ENCODE measurements around the gene KCTD3.

KCTD3 gene

GRCh38 chr1:215551806-215552205 lies 15.3 kb upstream of the KCTD3 start:
- no peak for DNase-seq (ENCODE audit: low spot score)
- TF ChIP-seq CTCF (IDR thresholded peaks at IDR 0.05; ENCODE audit: extremely low read depth, insufficient read depth, missing control alignments): no peak
- in situ Hi-C loops (cut with MboI; ENCODE audit: low pct_unique_long_range_greater_than_20kb, low sequenced_read_pairs, unreplicated experiment): no loop called here

GRCh38 chr1:215554865-215555264 lies 12.2 kb upstream of the KCTD3 start:
- in situ Hi-C loops (cut with MboI; ENCODE audit: low pct_unique_long_range_greater_than_20kb, low sequenced_read_pairs, unreplicated experiment): no loop called here
- no peak for TF ChIP-seq CTCF (IDR thresholded peaks at IDR 0.05; ENCODE audit: extremely low read depth, insufficient read depth, missing control alignments)
- no peak for DNase-seq (ENCODE audit: low spot score)

GRCh38 chr1:215555531-215555930 lies 11.6 kb upstream of the KCTD3 start:
- no peak for DNase-seq (ENCODE audit: low spot score)
- in situ Hi-C loops (cut with MboI; ENCODE audit: low pct_unique_long_range_greater_than_20kb, low sequenced_read_pairs, unreplicated experiment): no loop called here
- no peak for TF ChIP-seq CTCF (IDR thresholded peaks at IDR 0.05; ENCODE audit: extremely low read depth, insufficient read depth, missing control alignments)

- in situ Hi-C loops (cut with MboI; ENCODE audit: low pct_unique_long_range_greater_than_20kb, low sequenced_read_pairs, unreplicated experiment): no loop called here
- TF ChIP-seq CTCF (IDR thresholded peaks at IDR 0.05; ENCODE audit: extremely low read depth, insufficient read depth, missing control alignments): no peak
- no peak for DNase-seq (ENCODE audit: low spot score)
These were observed 10.1 kb upstream of the KCTD3 start for GRCh38 chr1:215556996-215557395.

- in situ Hi-C loops (cut with MboI; ENCODE audit: low pct_unique_long_range_greater_than_20kb, low sequenced_read_pairs, unreplicated experiment): no loop called here
- no peak for DNase-seq (ENCODE audit: low spot score)
- no peak for TF ChIP-seq CTCF (IDR thresholded peaks at IDR 0.05; ENCODE audit: extremely low read depth, insufficient read depth, missing control alignments)
These were observed 9.6 kb upstream of the KCTD3 start for GRCh38 chr1:215557504-215557903.

- no peak for DNase-seq (ENCODE audit: low spot score)
- in situ Hi-C loops (cut with MboI; ENCODE audit: low pct_unique_long_range_greater_than_20kb, low sequenced_read_pairs, unreplicated experiment): no loop called here
- no peak for TF ChIP-seq CTCF (IDR thresholded peaks at IDR 0.05; ENCODE audit: extremely low read depth, insufficient read depth, missing control alignments)
These were observed 9.0 kb upstream of the KCTD3 start for GRCh38 chr1:215557992-215558626.
